HepG2 (cell line): ENCODE results near the gene ARMC5. TPM values are rescaled to one million over a fixed set of nuclear protein-coding genes. Genes with fewer than 3 reads are reported as not detected.

Source experiments
- ATF1 ChIP-seq: IDR thresholded peaks from 2 replicates; pipeline ENCODE4 v1.6.1; 2016; ENCODE audit warnings: mild to moderate bottlenecking, control low read depth
- BCL6 ChIP-seq: IDR thresholded peaks from 2 replicates; pipeline ENCODE4 v1.6.1; 2016; ENCODE audit warnings: missing genetic modification reagents, missing compliant biosample characterization
- CREB1 ChIP-seq, 2 experiments: fragments of 450-650 bp in 1 of 2; IDR thresholded peaks; 2 replicates each; pipeline ENCODE4 v1.6.1; 2016 to 2017; ENCODE audit warnings: control low read depth in 1 of 2, mild to moderate bottlenecking in 1 of 2, missing compliant biosample characterization in 1 of 2, missing genetic modification characterization in 1 of 2
- FOXK2 ChIP-seq: fragments of 450-650 bp; IDR thresholded peaks from 2 replicates; pipeline ENCODE4 v1.6.1; 2016
- HNF4A ChIP-seq: sonication (generic); formaldehyde crosslinking; IDR thresholded peaks from 2 replicates; pipeline ENCODE4 v1.4.0; 2020; ENCODE audit warnings: missing genetic modification reagents
- HNF4G ChIP-seq, 2 experiments: sonication (generic) in 1 of 2; formaldehyde crosslinking in 1 of 2; IDR thresholded peaks; 2 replicates each; pipeline versions ENCODE4 v1.4.0 to v1.6.1; 2011 to 2020; ENCODE audit warnings: borderline replicate concordance in 2 of 2, low read depth in 2 of 2, mild to moderate bottlenecking in 2 of 2, low read length in 1 of 2, missing genetic modification reagents in 1 of 2, moderate library complexity in 1 of 2
- HOXA5 ChIP-seq: sonication (generic); formaldehyde crosslinking; IDR thresholded peaks from 2 replicates; pipeline ENCODE4 v1.4.0; 2020; ENCODE audit warnings: missing genetic modification reagents
- NR2F1 ChIP-seq, 2 experiments: fragments of 450-650 bp in 1 of 2; formaldehyde crosslinking in 1 of 2; IDR thresholded peaks; 2 replicates each; pipeline versions ENCODE4 v1.5.0 to v1.6.1; 2016 to 2020; ENCODE audit warnings: mild to moderate bottlenecking in 1 of 2, missing compliant biosample characterization in 1 of 2, missing genetic modification reagents in 1 of 2, moderate library complexity in 1 of 2
- NR2F6 ChIP-seq, 2 experiments: IDR thresholded peaks; 2 replicates each; pipeline ENCODE4 v1.6.1; 2016; ENCODE audit warnings: antibody characterized with exemption in 1 of 2, mild to moderate bottlenecking in 1 of 2
- PLSCR1 ChIP-seq: sonication (generic); formaldehyde crosslinking; IDR thresholded peaks from 2 replicates; pipeline ENCODE4 v1.5.0; 2020; ENCODE audit warnings: missing genetic modification reagents, mild to moderate bottlenecking, borderline replicate concordance
- POLR2G ChIP-seq: fragments of 200-400 bp; formaldehyde crosslinking; IDR thresholded peaks from 2 replicates; pipeline ENCODE4 v1.6.1; 2018; ENCODE audit warnings: mild to moderate bottlenecking, low read depth, low read length, moderate library complexity
- RARA ChIP-seq: IDR thresholded peaks from 2 replicates; pipeline ENCODE4 v1.6.1; 2016; ENCODE audit warnings: missing genetic modification reagents, missing compliant biosample characterization
- SIX1 ChIP-seq: sonication (generic); formaldehyde crosslinking; IDR thresholded peaks from 2 replicates; pipeline ENCODE4 v1.4.0; 2020; ENCODE audit warnings: missing genetic modification reagents, borderline replicate concordance
- ZFY ChIP-seq: sonication (generic); formaldehyde crosslinking; IDR thresholded peaks from 2 replicates; pipeline ENCODE4 v1.4.0; 2020; ENCODE audit warnings: missing genetic modification reagents
- ZNF543 ChIP-seq: sonication (generic); formaldehyde crosslinking; IDR thresholded peaks from 2 replicates; pipeline ENCODE4 v1.4.0; 2020; ENCODE audit warnings: mild to moderate bottlenecking, missing genetic modification reagents
- ZSCAN29 ChIP-seq: sonication (generic); formaldehyde crosslinking; conservative IDR thresholded peaks from 2 replicates; pipeline ENCODE4 v1.4.0; 2020; ENCODE audit warnings: mild to moderate bottlenecking, missing genetic modification reagents
- ZSCAN30 ChIP-seq: sonication (generic); formaldehyde crosslinking; IDR thresholded peaks from 2 replicates; pipeline ENCODE4 v1.5.0; 2020; ENCODE audit warnings: mild to moderate bottlenecking, missing genetic modification reagents
- polyA plus RNA-seq, 8 experiments: library from polyadenylated mRNA; depleted of rRNA in 3 of 8; stranded (reverse) in 7 of 8; unstranded in 1 of 8; fragments of >200 nt; fragmentation: Illumina TruSeq in 4 of 8; extraction: Trizol in 4 of 8; gene quantifications; 2 replicates each; pipeline versions ENCODE4 v1.2.1 to v1.2.3, GENCODE V29; 2011 to 2016; ENCODE audit warnings: low read depth in 4 of 8, missing spikeins in 1 of 8, mixed read lengths in 1 of 8; ENCODE audit not compliant: insufficient read depth in 1 of 8
- total RNA-seq, 5 experiments: library from RNA; depleted of rRNA; stranded (reverse); fragments of >200 nt; fragmentation: Illumina TruSeq; extraction: Trizol; gene quantifications; 2 replicates each; pipeline ENCODE4 v1.2.3, GENCODE V29; 2016; ENCODE audit warnings: low read depth in 1 of 5
- TF ChIP-seq, protein P1 (sequence below): sonication (generic); formaldehyde crosslinking; IDR thresholded peaks from 2 replicates; pipeline ENCODE4 v1.5.1; 2020; ENCODE audit warnings: missing genetic modification reagents, mild to moderate bottlenecking, borderline replicate concordance

ARMC5 gene
- total and polyA plus RNA-seq, 2 of the 13 experiments (the other 11 are each of a cell fraction or from before 2014, with no cell fraction given): 10.8 to 22.3 TPM

DNA sequence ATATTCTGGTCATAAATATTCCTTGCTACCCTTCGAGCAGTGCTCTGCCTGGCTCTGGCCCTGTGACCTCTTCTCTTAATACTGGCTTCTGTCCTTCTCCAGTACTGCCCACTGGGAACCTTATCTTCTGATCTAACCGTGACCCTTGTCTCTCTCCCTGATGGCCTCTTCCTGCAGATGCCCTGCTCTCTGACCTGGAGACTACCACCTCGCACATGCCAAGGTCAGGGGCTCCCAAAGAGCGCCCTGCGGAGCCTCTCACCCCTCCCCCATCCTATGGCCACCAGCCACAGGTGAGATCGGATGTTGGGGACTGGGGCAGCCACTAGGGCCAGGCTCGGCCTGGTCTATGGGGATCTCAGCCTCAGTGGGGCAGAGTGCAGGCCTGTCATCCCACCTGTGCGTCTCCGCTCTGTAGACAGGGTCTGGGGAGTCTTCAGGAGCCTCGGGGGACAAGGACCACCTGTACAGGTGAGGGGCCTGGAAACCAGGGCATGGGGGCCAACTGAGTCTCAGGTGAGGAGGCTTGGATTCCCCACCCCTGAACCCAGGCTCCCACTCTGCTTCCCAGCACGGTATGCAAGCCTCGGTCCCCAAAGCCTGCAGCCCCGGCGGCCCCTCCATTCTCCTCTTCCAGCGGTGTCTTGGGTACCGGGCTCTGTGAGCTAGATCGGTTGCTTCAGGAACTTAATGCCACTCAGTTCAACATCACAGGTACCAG lies 14.1 kb downstream of the ARMC5 start (continued):
- TF ChIP-seq BCL6 (CRISPR knock-in tag): peak; percentile 59
- TF ChIP-seq PLSCR1: no peak
- TF ChIP-seq ZSCAN29 (CRISPR knock-in tag): no peak
- TF ChIP-seq ZFY: peak; percentile 20; the same call in 1 of the 2 replicates
- 0 out of 2 replicates have a peak, but pooled peaks have one; percentile 6 for TF ChIP-seq HNF4G (IDR thresholded peaks at IDR 0.05; ENCODE audit: borderline replicate concordance, low read depth, low read length)
- no peak for TF ChIP-seq HNF4G (CRISPR knock-in tag; IDR thresholded peaks at IDR 0.05; ENCODE audit: borderline replicate concordance, low read depth)
- peak; percentile 79 for TF ChIP-seq RARA
- peak; percentile 51; the same call in 1 of the 2 replicates for TF ChIP-seq NR2F6 (IDR thresholded peaks at IDR 0.05)
- 0 out of 2 replicates have a peak, but pooled peaks have one; percentile 37 for TF ChIP-seq NR2F6 (CRISPR knock-in tag; IDR thresholded peaks at IDR 0.05)
- no peak for TF ChIP-seq HOXA5
- no peak for TF ChIP-seq ZSCAN30 (CRISPR knock-in tag)
- no peak for TF ChIP-seq ZNF543 (CRISPR knock-in tag)
- TF ChIP-seq SIX1: no peak
- TF ChIP-seq POLR2G: no peak
- TF ChIP-seq NR2F1 (CRISPR knock-in tag; IDR thresholded peaks at IDR 0.05): 0 out of 4 replicates have a peak, but pooled peaks of 1 of the 2 experiments have one; percentile 39
- TF ChIP-seq HNF4A (CRISPR knock-in tag): peak; percentile 45; the same call in 1 of the 2 replicates
- no peak for TF ChIP-seq FOXK2
- TF ChIP-seq ATF1 (CRISPR knock-in tag): no peak
- TF ChIP-seq CREB1 (IDR thresholded peaks at IDR 0.05): no peak
- TF ChIP-seq CREB1 (CRISPR knock-in tag; IDR thresholded peaks at IDR 0.05): no peak
- TF ChIP-seq, protein P1, sequence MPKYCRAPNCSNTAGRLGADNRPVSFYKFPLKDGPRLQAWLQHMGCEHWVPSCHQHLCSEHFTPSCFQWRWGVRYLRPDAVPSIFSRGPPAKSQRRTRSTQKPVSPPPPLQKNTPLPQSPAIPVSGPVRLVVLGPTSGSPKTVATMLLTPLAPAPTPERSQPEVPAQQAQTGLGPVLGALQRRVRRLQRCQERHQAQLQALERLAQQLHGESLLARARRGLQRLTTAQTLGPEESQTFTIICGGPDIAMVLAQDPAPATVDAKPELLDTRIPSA: no peak
